ENCODE measurements around the gene GTF2IRD1.

The GTF2IRD1 gene

DNA sequence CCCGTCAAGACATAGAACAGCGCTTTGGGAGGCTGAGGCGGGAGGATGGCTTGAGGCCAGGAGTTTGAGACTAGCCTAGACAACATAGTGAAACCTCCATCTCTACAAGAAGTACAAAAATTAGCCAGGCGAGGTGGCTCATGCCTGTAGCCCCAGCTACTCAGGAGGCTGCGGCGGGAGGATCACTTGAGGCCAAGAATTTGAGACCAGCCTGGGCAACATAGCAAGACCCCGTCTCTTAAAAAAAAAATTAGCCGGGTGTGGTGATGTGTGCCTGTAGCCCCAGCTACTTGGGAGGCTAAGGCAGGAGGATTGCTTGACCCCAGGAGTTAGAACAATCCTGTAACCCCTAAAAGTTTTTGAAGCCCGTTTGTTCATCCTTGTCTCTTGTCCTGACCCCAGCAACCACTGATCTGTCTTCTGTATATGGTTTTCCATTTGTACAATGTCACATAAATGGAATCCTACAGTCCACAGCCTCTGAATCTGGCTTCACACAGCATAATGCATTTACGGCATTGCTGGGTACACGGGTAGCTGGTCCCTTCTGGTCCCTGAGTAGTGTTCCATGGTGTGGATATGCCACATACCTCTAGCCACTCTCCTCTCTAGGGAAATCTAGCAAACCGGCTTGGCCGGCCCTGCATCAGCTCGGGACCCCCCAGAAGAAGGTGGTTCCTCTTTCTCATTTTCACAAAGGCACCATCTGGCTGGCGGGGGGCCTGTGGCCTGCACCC is 8.4 kb downstream of the GTF2IRD1 start:
- H3K4me3 ChIP-seq (ENCODE audit: low read depth, low read length): no peak overlapping the region
- DNase-seq (ENCODE audit: low read depth): no peak
- TF ChIP-seq CTCF (IDR thresholded peaks at IDR 0.05; ENCODE audit: insufficient read depth, low read depth, low read length, missing control alignments): no peak

GRCh38 chr7:74462707-74463100 is 9.0 kb downstream of the GTF2IRD1 start:
- no peak overlapping the region for H3K4me3 ChIP-seq (ENCODE audit: low read depth, low read length)
- DNase-seq (ENCODE audit: low read depth): no peak
- TF ChIP-seq CTCF (IDR thresholded peaks at IDR 0.05; ENCODE audit: insufficient read depth, low read depth, low read length, missing control alignments): no peak

- no peak overlapping the region for H3K4me3 ChIP-seq (ENCODE audit: low read depth, low read length)
- no peak for DNase-seq (ENCODE audit: low read depth)
- no peak for TF ChIP-seq CTCF (IDR thresholded peaks at IDR 0.05; ENCODE audit: insufficient read depth, low read depth, low read length, missing control alignments)
These were observed 11.5 kb downstream of the GTF2IRD1 start for GRCh38 chr7:74464931-74465886.

- no peak for DNase-seq (ENCODE audit: low read depth)
- TF ChIP-seq CTCF (IDR thresholded peaks at IDR 0.05; ENCODE audit: insufficient read depth, low read depth, low read length, missing control alignments): no peak
- H3K4me3 ChIP-seq (ENCODE audit: low read depth, low read length): no peak overlapping the region
These were observed 12.6 kb downstream of the GTF2IRD1 start for GRCh38 chr7:74466196-74466813.

GRCh38 chr7:74467876-74468275 is 14.2 kb downstream of the GTF2IRD1 start:
- DNase-seq (ENCODE audit: low read depth): no peak
- no peak for TF ChIP-seq CTCF (IDR thresholded peaks at IDR 0.05; ENCODE audit: insufficient read depth, low read depth, low read length, missing control alignments)
- no peak overlapping the region for H3K4me3 ChIP-seq (ENCODE audit: low read depth, low read length)

- no peak overlapping the region for H3K4me3 ChIP-seq (ENCODE audit: low read depth, low read length)
- TF ChIP-seq CTCF (IDR thresholded peaks at IDR 0.05; ENCODE audit: insufficient read depth, low read depth, low read length, missing control alignments): no peak
- DNase-seq (ENCODE audit: low read depth): no peak
These were observed 16.8 kb downstream of the GTF2IRD1 start for GRCh38 chr7:74470504-74470903.
